SH-SY5Y (cell line): ENCODE data around the gene RNASE11.

Experiments
- GATA2 ChIP-seq: IDR thresholded peaks from 2 replicates; pipeline ENCODE4 v1.6.1; 2011; ENCODE audit warnings: mild to moderate bottlenecking, low read depth, low read length
- GATA3 ChIP-seq: IDR thresholded peaks from 2 replicates; pipeline ENCODE4 v1.6.1; 2011; ENCODE audit warnings: low read depth, mild to moderate bottlenecking, low read length, moderate library complexity

DNA sequence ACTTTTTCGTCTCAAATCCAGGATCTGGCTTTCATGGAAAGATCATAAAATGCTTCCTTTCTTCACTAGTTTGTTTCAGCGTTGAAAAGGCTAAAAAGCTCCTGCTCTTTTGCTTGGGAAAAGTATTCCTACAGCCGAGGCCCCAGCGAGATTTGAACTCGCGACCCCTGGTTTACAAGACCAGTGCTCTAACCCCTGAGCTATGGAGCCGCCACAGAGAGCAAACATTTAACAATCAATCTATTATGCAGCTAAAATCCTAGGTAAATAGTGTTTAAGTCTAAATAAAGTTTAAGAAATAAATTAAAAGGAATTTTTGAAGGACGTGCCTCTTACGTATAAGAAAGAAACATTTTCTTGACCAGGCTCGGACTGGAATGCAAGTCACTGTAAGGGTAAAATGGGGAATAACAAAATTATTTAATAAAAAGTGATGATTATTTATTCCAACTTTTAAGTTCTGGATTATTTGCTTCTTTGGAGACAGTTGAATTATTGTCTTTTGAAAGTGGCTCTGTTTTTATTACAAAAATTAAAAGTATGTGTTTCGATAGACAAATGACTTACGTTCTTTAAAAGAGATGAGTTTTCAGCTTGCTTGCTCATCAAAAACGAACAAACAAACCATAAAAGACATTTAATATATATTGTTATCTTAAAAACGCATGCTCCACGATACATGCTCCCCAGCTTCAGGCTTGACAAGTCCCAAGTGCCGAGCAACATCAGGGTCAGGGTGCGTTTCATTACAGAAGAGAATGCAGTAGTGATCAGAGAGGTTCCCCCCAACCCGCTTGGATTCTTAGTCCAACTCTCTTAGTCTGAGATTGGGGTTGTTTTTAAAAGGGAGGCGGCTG, 43.5 kb upstream of the RNASE11 start:
- TF ChIP-seq GATA2 (no peak), GATA3 (no peak)
